ENCODE measurements around the gene ZNF865.
A peak's percentile ranks its signal among the peaks of the same experiment; 100 is the strongest.

The ZNF865 gene

DNA sequence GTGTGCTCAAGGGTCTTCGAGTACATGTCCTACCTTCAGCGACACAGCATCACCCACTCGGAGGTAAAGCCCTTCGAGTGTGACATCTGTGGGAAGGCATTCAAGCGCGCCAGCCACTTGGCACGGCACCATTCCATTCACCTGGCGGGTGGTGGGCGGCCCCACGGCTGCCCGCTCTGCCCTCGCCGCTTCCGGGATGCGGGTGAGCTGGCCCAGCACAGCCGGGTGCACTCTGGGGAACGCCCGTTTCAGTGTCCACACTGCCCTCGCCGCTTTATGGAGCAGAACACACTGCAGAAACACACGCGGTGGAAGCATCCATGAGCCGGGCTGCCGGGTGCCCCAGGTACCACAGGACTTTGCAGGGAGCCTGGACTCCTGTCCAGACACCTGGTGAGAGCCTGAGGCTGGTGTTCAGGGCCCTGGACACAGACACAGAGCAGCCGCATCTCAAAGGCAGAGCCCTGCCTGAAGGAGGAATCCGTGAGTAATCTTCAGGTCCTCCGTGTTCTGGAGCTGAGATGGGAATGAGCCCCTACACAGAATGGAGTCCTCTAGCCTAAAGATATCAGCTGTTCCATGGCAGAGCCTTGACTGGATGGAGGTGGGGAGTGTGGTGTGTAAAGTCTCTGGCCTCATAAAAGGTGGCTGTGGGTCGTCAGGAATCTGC, 39.5 kb downstream of the ZNF865 start:
- no peak for DNase-seq (ENCODE audit: low read depth)

DNA sequence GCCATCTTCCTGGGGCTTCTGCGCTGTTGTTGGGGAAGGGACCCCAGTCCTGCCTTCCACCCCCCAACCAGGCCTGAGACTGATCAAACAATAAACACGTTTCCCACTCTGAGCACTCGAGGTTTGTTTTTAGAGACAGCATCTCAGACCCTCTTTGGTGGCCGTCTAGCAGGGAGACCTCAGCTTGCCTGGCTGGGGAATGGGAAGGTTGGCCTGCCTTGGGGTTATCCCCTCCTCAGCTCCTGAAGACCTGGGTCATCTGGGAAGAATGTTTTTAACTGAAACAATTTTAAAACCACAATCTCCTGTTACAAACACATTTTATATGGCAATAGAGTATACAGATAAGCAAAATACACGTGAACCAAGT, 40.0 kb downstream of the ZNF865 start:
- no peak for DNase-seq (ENCODE audit: low read depth)

DNA sequence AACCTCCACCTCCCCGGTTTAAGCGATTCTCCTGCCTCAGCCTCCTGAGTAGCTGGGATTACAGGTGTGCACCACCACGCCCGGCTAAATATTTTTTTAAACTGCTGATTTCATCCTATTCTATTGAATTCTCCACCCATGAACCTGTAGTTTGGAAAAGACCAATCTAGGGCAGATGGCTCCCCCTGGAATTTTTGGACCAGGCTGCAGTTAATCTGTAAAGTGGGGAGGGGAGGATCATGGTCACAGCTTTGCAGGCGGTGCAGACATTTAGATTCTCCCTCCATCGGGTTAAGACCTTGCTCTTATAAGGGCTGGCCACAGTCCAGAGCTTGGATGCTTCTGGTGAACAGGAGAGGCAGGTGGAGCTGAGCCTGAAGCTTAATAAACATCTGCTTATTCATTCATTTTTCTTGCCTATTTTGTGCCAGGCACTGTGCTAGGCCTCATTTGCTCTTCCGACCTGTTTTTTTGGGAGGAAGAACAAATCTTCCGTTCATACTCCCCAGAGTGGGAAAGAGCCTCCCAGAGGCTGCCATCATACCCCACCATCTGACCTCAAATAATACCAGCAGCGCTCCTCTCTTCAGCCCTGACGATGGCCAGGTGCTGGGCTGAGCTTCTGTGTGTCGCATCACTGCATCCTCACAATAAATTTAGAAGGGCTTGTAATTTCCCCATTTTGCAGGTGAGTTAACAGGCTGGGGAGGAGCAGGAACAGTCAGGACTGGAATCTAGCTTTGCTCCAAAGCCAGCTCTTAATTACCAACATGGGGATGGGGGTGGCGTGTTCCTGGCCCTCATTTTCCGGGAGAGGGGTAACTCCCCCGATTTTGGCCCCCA, 41.7 kb downstream of the ZNF865 start:
- no peak for DNase-seq (ENCODE audit: low read depth)

DNA sequence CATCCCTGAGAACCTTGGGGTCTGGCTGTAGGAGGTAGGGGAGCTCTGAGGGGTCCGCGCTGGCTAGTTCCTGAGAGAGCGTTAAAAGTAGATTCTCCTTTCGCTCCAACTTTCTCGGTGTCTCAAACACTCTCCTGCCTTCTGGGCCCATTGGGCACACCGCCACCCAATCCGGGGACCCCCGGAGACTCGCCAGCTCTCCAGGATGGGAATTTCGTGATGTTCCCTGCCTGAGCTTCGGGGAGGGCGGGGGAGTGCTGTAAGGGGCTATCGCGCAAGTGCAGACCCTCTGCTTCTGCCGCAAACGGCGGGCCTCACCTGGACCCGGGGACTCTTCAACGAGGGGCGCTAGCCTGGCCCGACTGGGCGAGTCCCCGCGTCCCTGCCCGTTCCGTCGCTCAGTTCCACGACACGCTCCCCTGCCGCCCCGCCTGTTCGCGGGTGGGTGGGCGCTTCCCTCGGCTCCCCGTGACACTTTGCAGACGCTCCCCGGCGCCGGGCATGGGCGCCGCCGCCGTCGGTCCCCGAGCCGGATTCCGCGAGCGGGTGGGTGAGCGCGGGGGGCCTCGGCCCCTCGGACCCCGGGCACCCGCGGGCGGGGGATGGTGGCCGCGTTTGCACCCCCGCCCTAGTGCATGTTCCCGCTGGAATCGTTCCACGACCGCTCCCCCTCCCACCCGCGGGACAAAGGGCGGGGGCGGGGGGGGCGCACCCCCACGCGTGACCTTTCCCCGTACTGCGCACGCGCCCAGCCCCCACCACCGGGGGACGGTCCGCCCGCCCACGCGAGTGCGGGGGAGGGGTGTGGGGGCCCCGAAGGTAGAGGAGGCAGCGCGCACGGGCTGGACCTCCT, 42.5 kb downstream of the ZNF865 start, which contains the start of gene CCDC106:
Gene CCDC106 (plus strand): TSS at position 481 of the 853 bp plus-strand sequence. CDS start 835 bp downstream, outside the sequence.
- no peak for DNase-seq (ENCODE audit: low read depth)

DNA sequence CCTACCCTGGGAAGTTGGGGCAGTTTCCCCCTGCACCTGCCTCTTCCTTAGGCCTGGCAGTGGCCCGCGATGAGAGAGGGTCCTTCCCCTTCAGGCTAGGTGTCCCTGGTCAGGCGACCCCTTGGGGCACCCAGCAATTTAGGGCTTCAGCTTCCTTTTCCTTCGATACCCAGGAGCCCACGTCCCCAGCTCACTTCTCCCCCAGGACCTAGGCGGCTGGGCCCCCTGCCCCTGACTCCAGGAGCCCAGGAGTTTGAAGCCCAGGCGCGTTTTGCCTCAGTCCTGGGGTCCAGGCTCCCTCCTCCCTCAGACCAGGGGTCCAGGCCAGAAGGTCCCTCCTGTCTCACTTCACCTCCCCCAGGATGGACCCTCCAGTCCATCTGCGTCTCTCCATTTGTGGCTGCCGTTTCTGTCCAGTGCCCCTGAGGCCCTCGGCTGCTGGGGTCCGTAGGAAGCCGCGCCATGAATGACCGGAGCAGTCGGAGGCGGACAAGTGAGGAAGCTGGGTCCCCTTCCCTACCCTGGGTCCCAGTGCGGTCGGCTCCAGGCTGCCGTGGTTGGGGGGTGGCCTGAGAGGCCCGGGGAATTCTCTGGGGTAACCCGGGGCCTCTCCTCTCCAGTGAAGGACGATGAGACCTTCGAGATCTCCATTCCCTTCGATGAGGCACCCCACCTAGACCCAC, 43.3 kb downstream of the ZNF865 start:
- DNase-seq (ENCODE audit: low read depth) = no peak

DNA sequence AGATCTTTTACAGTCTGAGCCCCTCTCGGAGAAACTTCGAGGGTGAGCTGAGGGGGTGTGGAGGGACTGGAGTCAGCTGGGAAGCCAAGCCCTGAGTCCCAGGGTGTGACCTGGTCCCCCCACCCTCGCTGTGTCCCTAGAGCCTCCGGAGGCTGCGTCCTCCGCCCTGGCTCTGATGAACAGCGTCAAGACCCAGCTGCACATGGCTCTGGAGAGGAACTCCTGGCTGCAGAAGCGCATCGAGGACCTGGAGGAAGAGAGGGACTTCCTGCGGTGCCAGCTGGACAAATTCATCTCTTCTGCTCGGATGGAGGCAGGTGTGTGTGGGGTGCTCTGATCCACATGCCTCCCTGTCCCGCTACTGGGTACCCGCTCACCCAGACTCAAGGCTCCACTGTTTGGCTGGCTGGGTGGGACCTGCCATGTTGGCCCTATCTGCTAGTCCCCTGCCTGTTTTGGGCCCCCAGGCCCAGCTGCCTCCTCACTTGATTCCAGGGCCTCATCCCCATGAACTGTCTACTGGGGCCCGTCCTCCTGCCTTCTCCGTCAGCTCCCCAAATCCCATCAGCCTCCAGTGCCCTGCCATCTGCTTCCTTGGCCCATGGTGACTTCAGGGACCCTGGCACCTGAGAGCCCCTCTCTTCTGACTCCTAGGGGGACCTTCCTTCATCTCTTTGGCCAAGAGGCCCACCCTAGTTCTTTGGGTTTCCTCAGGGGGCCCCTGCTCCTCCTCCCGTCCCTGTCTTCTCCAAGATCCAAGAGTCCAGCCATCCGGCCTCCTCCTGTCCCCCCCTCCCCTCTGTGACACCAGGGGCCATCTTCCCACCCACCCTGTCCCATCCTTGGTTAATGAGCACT, 44.0 kb downstream of the ZNF865 start:
- no peak for DNase-seq (ENCODE audit: low read depth)

DNA sequence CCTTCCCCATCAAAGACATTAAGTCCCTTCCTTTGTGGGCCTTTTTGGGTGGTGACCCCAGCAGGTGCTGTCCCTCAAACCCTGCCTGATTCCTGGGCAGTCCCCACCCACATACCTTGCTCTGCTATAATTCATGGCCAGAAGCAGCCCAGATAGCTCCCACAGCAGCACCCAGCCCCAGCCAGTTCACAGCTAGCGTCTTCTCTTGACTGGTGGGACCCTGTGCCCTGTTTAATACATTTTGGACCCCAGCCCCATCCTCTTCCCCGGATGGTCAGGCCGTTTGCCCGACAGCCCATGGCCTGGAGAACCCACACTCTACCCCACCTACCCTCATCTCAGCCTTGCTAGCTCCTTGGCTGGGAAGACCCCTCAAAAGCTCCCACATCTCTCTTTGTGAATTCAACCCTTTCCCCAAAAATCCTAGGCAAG, 44.7 kb downstream of the ZNF865 start:
- DNase-seq (ENCODE audit: low read depth) = no peak

DNA sequence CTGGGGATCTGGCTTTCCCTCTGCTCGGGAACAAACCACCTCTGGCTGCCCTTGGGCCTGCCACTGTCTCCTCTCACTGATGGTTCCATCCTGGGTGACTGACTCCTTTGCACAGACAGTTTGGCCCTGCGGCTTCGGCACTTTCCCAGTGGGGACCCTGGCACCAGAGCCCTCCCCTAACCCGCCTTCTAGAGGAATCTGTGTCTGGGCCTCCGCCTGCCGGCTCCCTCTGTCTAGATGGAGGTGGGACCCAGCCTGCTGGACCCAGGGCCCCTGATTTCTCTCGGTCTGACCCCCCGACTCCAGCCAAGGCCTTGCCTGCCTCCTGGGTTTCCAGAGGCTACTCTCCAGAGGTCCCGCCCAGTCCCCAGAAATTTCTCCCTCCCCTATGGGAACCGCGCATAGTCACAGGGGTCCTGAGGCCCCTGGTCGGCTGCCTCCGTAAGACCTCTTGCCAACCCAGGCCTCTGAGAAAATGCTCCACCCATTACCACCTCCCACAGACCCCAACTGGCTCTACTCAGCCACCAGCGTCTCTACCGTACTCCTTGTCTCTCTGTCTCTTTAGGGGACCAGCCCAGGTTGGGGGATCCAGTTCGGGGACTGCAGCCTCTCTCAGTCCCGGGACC, 45.3 kb downstream of the ZNF865 start:
- DNase-seq (ENCODE audit: low read depth) = no peak

DNA sequence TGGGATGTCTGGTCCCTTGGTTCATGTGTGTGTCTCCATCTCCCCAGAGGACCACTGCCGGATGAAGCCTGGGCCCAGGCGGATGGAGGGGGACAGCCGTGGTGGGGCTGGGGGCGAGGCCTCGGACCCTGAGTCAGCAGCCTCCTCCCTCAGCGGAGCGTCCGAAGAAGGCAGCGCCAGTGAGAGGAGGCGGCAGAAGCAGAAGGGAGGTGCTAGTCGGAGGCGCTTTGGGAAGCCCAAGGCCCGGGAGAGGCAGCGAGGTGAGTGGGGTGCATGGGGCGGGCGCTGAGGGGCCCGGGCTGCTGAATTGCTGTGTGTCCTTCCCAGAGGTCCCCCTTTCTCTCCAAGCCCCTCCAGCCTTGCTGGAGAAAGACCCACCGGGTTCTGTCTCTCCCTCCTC, 45.8 kb downstream of the ZNF865 start:
- DNase-seq (ENCODE audit: low read depth) = no peak

DNA sequence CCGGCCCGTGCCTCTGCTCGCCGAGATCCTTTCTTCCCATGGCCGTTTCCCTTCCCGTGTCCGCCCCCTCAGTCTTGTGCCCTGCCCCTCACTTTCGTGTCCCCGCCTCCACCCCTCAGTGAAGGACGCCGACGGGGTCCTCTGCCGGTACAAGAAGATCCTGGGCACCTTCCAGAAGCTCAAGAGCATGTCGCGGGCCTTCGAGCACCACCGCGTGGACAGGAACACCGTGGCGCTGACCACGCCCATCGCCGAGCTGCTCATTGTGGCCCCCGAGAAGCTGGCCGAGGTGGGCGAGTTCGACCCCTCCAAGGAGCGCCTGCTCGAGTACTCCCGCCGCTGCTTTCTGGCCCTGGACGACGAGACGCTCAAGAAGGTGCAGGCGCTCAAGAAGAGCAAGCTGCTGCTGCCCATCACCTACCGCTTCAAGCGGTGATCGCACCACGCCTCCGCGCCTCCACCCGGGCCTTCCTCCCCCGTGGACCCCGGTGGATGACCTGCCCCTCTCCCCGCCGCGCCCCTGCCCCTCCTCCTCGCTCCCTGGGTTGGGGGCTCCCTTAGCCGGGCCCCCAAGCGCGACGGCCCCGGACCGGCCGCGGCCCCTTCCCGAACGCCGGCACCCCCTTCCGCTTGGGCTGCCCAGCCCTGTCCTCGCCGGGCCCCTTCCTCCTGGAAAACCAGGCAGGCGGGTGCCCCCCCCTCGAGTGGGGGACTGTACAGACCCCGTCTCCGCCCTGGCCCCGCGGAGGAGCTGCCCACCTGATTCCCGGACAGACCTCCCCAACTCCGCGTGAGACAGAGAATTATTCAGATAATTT, 47.1 kb downstream of the ZNF865 start:
- no peak for DNase-seq (ENCODE audit: low read depth)

DNA sequence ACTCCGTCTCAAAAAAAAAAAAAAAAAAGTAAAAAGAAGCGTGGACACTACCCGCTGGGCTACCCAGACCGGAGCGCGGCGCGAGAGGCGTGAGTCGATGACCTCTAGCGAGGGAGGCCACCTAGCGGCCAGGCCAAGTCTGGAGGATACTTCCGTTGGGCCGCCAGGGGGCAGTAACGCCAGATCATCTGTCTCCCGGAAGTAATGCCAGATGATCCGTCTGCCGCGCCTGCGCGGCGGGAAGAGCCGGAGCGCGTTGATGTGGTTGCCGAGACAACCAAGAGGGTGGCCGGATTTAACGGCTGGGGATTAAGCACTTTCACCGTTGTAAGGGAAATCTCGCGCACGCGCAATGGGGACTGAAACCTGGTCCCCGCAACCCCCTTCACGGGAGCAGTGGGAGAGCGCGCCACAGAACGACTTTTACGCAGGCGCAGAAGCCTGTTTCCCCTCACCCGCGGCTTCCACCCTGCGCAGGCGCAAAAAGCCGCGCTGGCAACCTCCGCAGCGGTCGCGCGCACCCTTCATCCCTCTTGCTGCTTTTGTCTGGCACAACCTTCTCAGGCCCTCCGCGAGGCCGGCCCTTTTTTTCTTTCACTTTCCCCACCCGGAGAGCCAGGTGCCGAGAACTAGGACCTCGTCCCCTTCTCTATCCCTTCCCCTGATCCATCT, 48.3 kb downstream of the ZNF865 start:
- peak; percentile 95 for DNase-seq (ENCODE audit: low read depth)

DNA sequence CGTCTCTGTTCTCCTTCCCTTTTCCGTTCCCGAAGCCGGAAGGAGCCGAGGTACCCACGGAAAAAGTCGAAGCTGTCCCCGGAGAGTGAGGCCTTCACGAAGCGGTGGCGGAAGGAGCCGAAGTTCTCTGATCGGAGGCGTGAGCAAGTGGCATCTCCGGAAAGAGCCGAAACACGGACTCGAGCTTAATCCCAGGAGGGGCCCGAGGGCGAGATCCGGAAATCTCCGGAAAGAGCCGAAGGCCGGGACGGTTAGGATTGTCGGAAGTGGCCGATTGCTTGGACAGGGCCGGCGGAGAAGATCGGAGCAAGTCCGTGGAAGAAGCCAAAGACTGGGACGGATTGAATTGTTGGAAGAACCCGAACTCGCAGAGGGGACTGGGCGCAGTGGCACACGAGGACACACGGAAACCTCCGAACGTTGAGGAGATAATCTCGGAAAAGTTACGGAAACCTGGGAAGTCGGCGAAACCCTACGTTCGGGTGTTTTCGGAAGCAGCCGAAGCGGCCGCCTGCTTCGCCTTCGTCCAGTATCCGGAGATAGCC, 48.9 kb downstream of the ZNF865 start:
- peak; percentile 97 for DNase-seq (ENCODE audit: low read depth)

DNA sequence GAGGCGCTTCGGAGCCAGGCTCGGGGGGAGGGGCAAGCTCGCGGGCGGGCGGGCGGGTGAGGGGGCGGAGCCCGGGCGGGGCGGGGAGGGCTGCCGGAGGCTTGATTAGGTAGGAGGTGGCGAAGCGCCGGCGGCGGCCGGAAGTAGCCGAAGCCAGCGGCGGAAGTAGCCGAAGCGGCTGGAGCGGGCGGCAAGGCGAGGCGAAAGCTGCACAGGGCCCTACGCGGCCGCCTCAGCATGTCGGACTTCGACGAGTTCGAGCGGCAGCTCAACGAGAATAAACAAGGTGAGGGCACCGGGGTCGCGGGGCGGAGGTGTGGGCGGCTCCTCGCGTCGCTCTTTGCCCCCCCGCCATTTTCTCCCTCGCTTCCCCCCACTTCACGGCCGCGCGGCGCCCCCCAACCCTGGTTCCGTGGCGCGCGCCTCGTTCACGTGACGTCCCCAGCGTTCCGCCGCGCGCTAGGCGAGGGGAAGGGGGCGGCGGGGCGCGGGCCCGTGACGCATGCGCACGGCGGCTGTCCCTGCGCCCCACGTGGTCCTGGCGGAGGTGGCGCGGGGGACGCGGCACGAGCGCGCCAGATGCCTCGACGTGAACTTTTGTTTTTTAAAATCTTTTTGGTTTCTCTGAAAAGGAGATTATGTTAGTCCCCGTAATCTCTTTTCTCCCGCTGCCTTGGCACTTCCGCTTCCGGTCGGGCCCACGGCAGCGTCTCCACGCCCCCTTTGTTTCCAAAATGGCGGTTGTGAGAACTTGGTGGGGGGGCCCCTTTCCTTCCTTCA, 49.6 kb downstream of the ZNF865 start, which contains the start of gene U2AF2:
Gene U2AF2 (plus strand): TSS at position 168 of the 780 bp plus-strand sequence. CDS start 70 bp downstream, at position 238.
- peak; percentile 72 for DNase-seq (ENCODE audit: low read depth)

DNA sequence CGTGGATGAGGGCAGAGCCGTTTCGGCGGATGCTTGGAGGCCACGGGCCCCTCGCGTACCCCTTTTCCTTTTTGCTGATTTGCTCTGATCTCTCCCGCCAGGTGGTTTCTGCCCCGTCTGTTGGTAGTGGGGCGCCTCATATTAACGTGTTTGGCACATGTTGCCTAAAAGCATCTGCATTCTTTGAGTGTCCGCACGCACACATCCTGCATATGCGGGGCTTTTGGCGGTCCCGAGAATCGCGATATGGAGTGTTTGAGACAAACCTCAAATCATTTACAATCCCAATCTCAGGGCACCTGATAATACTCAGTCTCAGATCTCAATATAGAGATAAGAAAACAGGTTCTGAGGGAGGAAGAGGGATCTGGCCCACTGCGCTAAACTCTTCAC, 50.2 kb downstream of the ZNF865 start:
- DNase-seq (ENCODE audit: low read depth) = no peak

DNA sequence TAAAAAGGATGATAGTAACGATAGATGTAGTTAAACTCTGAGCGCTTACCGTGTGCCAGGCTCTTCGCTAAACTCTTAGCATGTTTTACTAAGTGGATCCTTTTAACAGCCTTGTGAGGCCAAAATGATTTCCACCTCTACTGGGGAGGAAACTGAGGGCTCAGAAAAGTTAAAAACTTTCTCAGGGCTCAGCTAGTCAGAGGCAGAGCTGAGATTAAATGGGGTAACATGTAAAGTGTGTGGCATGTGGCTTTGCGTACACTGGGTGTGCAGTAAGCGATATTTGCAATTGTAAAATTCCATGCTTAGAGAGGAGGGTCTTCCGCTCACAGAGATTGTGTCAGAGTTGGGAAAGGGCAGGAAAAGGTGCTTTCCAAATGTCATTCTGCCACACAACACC, 51.1 kb downstream of the ZNF865 start:
- DNase-seq (ENCODE audit: low read depth) = no peak

DNA sequence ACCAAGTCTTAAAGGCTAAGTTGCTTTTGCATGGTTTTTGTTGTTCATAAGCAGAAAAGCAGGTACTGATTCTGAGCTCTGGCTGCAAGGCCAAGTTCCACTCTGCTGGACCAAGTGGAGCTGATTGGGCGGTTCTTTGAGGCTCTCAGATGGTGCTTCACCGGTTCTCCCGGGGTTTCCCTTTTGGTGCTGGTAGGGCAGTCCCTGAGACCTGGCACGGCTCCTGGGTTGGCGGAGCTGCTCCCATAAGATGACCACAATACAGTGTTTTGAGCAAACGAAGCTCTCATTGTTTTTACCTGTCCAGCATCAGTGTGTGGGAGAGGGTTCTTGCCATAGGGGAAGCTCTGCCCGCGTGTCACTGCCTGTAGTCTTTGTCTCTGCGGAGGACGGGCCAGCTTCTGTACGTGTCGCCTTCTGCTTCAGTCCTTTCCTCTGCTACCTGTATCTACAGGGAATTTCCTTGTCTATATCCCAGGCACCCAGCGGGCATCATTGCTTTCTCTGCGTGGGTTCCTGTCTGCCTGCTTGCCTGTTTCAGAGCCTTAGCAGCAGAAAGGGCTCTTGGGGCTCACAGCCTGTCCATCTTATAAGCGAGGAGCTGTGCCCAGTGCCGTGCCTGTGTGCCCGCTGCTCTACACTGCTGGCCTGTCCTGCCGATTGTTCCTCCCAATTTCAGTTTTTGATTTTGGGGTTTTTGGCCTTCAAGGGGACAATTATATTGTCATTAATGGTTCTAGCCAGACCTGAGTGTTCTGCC, 51.7 kb downstream of the ZNF865 start:
- DNase-seq (ENCODE audit: low read depth) = no peak

DNA sequence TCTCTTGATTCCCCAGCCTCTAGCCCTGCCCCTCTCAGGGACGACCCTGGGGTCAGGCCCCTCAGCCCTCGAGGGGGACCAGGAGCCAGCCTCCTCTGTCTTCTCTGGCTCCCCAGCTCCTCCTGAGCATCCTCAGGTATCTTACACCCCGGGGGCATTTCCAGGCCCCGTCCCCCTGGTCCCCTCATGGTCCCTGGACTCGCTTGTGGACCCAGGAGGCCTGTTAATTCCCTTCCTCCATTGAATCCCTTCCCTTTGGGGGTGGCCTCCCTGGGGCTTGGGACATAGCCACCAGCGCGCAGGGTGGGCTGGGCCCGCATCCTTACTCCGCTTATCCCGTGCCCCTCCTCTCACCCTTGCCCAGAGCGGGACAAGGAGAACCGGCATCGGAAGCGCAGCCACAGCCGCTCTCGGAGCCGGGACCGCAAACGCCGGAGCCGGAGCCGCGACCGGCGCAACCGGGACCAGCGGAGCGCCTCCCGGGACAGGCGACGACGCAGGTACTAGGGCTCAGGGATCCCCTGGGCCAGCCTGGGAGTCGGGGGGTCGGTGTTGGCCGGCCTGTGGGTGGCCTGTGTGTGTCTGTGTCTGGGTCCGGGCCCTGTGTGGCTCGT, 53.5 kb downstream of the ZNF865 start:
- DNase-seq (ENCODE audit: low read depth) = no peak

Measured in stromal cell of bone marrow (primary cell).